DND-41 (cell line): ENCODE results near the gene SMIM14.
"Not testable (repeated sequence)": the region's sequence is repeated elsewhere in the genome, so short reads cannot be mapped to it uniquely, and the experiment has no call there.

ENCODE experiments used
- ATAC-seq: fragments of 200-7000 bp; cut with Tn5 transposase; 3 replicates; pipeline ENCODE4 v1.9.1; 2021; ENCODE audit warnings: low read depth; ENCODE audit not compliant: insufficient read depth
- DNase-seq: peaks from one replicate; pipeline ENCODE4 v3.0.0-alpha.2; 2020
- H2AFZ ChIP-seq: 2 replicates; pipeline ENCODE4 v1.6.0; 2012; ENCODE audit warnings: low read depth, low read length
- H3K27ac ChIP-seq: 2 replicates; pipeline ENCODE4 v1.5.1; 2012; ENCODE audit warnings: low read length, inconsistent platforms
- H3K27me3 ChIP-seq: fragments of 200-600 bp; sonication (generic); 2 replicates; pipeline ENCODE4 v1.6.0; 2012; ENCODE audit warnings: low read length, mild to moderate bottlenecking, inconsistent platforms; ENCODE audit not compliant: insufficient read depth, poor library complexity
- H3K36me3 ChIP-seq: 2 replicates; pipeline ENCODE4 v1.5.1; 2012; ENCODE audit warnings: low read length, inconsistent platforms; ENCODE audit not compliant: insufficient read depth
- H3K4me1 ChIP-seq: 2 replicates; pipeline ENCODE4 v1.5.1; 2012; ENCODE audit warnings: mild to moderate bottlenecking, low read length; ENCODE audit not compliant: insufficient read depth
- H3K4me2 ChIP-seq: 2 replicates; pipeline ENCODE4 v1.6.0; 2012; ENCODE audit warnings: mild to moderate bottlenecking, moderate library complexity, low read length, inconsistent platforms; ENCODE audit not compliant: insufficient read depth
- H3K4me3 ChIP-seq, 2 experiments: fragments of 200-600 bp in 1 of 2; shearing (Covaris generic) in 1 of 2; 2 replicates each; pipeline ENCODE4 v1.5.1; 2012 to 2016; ENCODE audit warnings: inconsistent platforms in 2 of 2, low read length in 2 of 2, mild to moderate bottlenecking in 2 of 2, low read depth in 1 of 2, moderate library complexity in 1 of 2
- H3K79me2 ChIP-seq: 2 replicates; pipeline ENCODE4 v1.6.0; 2012; ENCODE audit warnings: low read length, inconsistent platforms; ENCODE audit not compliant: insufficient read depth
- H3K9ac ChIP-seq: 2 replicates; pipeline ENCODE4 v1.6.0; 2012; ENCODE audit warnings: low read depth, mild to moderate bottlenecking, inconsistent platforms, low read length, moderate library complexity
- H3K9me3 ChIP-seq: 2 replicates; pipeline ENCODE4 v1.5.1; 2012; ENCODE audit warnings: low read length, moderate library complexity, mild to moderate bottlenecking, inconsistent platforms; ENCODE audit not compliant: insufficient read depth, severe bottlenecking
- H4K20me1 ChIP-seq: 2 replicates; pipeline ENCODE4 v1.6.0; 2012; ENCODE audit warnings: low read length; ENCODE audit not compliant: insufficient read depth
- EZH2 ChIP-seq: IDR thresholded peaks from 3 replicates; pipeline ENCODE4 v1.6.1; 2012; ENCODE audit warnings: borderline replicate concordance, low read depth, mild to moderate bottlenecking, moderate library complexity, low read length, inconsistent platforms; ENCODE audit not compliant: severe bottlenecking
- TF ChIP-seq, protein P1 (sequence below): IDR thresholded peaks from 2 replicates; pipeline ENCODE4 v1.5.1; 2012; ENCODE audit warnings: borderline replicate concordance, low read length, moderate library complexity, mild to moderate bottlenecking; ENCODE audit not compliant: poor library complexity, severe bottlenecking; ENCODE audit errors: extremely low read depth

The SMIM14 gene

DNA sequence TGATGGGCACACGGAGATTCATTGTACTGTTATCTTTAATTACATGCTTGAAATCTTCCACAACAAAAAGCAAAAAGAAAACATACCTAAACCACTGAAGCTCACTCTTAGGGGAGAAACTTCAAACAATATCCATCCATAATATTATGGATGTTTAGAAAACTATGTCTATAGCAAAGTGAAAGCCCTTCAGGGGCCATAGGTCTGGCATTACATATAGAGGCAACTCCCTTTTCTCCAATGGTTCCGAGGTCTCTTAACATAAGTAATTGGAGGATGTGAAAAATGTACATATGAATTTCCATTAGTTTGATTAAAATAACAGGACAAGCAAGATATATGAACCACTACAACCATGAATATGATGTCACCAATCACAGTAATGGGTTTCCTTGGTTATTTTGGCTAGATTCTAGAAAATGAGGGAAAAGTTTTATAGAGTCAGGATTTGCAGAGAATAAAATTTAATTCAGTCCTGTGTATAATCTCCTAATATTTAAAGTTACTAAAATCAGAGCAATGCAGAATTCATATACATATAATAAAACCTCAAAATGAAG is 122.2 kb downstream of the SMIM14 start:
- H3K9me3 ChIP-seq = no peaks in the 10 kb centered on the region
- no peaks in the 10 kb centered on the region for H4K20me1 ChIP-seq
- no peak overlapping the region for H3K27ac ChIP-seq
- no peaks in the 10 kb centered on the region for H3K79me2 ChIP-seq
- H3K4me3 ChIP-seq = no peak overlapping the region
- H3K4me1 ChIP-seq = no peaks in the 10 kb centered on the region
- no peak for DNase-seq
- no peaks in the 10 kb centered on the region for H3K36me3 ChIP-seq
- no peak overlapping the region for H3K9ac ChIP-seq
- TF ChIP-seq EZH2 = no peak
- TF ChIP-seq, protein P1, sequence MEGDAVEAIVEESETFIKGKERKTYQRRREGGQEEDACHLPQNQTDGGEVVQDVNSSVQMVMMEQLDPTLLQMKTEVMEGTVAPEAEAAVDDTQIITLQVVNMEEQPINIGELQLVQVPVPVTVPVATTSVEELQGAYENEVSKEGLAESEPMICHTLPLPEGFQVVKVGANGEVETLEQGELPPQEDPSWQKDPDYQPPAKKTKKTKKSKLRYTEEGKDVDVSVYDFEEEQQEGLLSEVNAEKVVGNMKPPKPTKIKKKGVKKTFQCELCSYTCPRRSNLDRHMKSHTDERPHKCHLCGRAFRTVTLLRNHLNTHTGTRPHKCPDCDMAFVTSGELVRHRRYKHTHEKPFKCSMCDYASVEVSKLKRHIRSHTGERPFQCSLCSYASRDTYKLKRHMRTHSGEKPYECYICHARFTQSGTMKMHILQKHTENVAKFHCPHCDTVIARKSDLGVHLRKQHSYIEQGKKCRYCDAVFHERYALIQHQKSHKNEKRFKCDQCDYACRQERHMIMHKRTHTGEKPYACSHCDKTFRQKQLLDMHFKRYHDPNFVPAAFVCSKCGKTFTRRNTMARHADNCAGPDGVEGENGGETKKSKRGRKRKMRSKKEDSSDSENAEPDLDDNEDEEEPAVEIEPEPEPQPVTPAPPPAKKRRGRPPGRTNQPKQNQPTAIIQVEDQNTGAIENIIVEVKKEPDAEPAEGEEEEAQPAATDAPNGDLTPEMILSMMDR = no peak
- H3K4me2 ChIP-seq = no peak overlapping the region
- H2AFZ ChIP-seq = no peak overlapping the region
- no peaks in the 10 kb centered on the region for H3K27me3 ChIP-seq
- no peak for ATAC-seq

DNA sequence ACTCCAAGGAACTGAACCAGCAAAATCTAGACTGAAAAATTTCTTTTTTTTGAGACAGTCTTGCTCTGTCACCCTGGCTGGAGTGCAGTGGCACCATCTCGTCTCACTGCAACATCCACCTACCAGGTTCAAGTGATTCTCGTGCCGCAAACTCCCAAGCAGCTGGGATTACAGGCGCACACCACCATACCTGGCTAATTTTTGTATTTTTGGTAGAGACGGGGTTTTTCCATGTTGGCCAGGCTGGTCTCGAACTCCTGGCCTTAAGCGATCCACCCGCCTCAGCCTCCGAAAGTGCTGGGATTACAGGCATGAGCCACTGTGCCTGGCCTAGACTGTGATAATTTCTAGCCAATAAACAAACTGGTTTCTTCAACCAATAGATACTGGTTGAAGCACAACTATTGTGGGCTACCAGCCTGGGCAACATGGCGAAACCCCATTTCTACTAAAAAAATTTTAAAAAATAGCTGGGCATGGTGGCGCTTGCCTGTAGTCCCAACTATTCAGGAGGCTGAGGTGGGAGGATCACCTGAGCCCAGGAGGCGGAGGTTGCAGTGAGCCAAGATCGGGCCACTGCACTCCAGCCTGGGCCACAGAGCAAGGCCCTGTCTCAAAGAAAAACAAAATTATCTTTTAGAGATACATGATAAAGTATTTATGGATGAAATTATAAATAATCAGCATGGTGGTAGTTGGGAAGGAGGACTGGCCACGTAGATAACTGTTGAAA is 122.8 kb downstream of the SMIM14 start:
- H3K79me2 ChIP-seq, H3K4me1 ChIP-seq, H4K20me1 ChIP-seq, H3K4me3 ChIP-seq, H3K9ac ChIP-seq, DNase-seq, H2AFZ ChIP-seq, ATAC-seq, H3K9me3 ChIP-seq, H3K4me2 ChIP-seq, H3K27me3 ChIP-seq, H3K27ac ChIP-seq, H3K36me3 ChIP-seq: not testable (repeated sequence)

DNA sequence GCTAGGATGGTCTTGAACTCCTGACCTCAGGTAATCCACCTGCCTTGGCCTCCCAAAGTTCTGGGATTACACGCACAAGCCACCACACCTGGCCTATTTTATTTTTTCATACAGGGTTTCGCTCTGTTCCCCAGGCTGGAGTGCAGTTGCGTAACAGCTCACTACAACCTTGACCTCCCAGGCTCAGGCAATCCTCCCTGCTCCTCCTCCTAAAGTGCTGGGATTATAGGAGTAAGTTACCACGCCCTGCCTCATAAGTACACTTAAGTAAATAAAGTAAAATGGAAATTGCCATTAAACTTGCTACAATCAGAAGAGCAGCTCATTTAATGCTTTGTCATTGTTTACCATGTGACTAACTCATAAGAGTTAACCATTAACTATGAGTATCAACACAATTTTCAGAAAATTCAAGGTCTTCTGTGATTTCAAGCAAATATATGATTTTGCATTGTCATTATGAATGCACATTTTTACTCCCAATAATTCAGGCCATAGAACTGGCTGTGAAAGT is 123.7 kb downstream of the SMIM14 start:
- Histone ChIP-seq H3K36me3 (no peaks in the 10 kb centered on the region), H4K20me1 (no peaks in the 10 kb centered on the region), H3K27ac (no peak overlapping the region), H3K4me3 (no peak overlapping the region), H3K79me2 (no peaks in the 10 kb centered on the region), H3K4me1 (no peaks in the 10 kb centered on the region), H2AFZ (no peak overlapping the region), H3K4me2 (no peak overlapping the region), H3K9me3 (no peaks in the 10 kb centered on the region), H3K27me3 (no peaks in the 10 kb centered on the region), H3K9ac (no peak overlapping the region)
- TF ChIP-seq EZH2 = no peak
- TF ChIP-seq, protein P1 = no peak
- ATAC-seq (no peak), DNase-seq (no peak)

DNA sequence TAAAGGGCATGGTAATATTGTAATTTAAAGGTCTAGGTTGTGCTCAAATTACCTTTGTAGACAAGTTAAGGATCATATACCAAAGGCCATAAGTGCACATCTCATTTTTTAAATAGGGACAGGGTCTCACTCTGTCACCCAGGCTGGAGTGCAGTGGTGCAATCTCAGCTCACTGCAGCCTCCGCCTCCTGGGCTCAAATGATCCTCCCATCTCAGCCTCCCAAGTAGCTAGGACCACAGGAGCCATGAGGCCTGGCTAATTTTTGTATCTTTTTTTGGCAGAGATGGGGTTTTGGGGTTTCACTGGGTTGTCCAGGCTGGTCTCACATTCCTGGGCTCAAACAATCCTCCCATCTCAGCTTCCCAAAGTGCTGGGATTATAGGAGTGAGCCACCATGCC is 124.4 kb downstream of the SMIM14 start:
- H3K79me2 ChIP-seq, H3K9me3 ChIP-seq, H3K36me3 ChIP-seq, H3K4me2 ChIP-seq, H2AFZ ChIP-seq, H3K9ac ChIP-seq, H3K27ac ChIP-seq, H3K27me3 ChIP-seq, DNase-seq, ATAC-seq, H3K4me3 ChIP-seq, H4K20me1 ChIP-seq, H3K4me1 ChIP-seq: not testable (repeated sequence)
